ENCODE measurements around the gene SANBR. TPM values are rescaled to one million over a fixed set of nuclear protein-coding genes. Genes with fewer than 3 reads are reported as not detected.
A peak's percentile ranks its signal among the peaks of the same experiment; 100 is the strongest.

Gene SANBR
- total and polyA plus RNA-seq, 2 of the 13 experiments (the other 11 are each of a cell fraction or from before 2014, with no cell fraction given), result 9.8 to 20.9 TPM

- TF ChIP-seq ZNF674 (CRISPR knock-in tag; IDR thresholded peaks at IDR 0.05; ENCODE audit: low read depth), result peak; percentile 94
- TF ChIP-seq TOPORS (CRISPR knock-in tag; IDR thresholded peaks at IDR 0.05), result no peak; the same call in 1 of the 2 replicates
- TF ChIP-seq RFXAP (CRISPR knock-in tag; IDR thresholded peaks at IDR 0.05; ENCODE audit: borderline replicate concordance), result peak; percentile 83; the same call in 1 of the 2 replicates
- peak; percentile 55 for TF ChIP-seq GMEB1 (CRISPR knock-in tag; IDR thresholded peaks at IDR 0.05; ENCODE audit: borderline replicate concordance)
- peak; percentile 68; the same call in 1 of the 2 replicates for TF ChIP-seq ZNF746 (CRISPR knock-in tag; IDR thresholded peaks at IDR 0.05)
- no peak for TF ChIP-seq EHMT2 (IDR thresholded peaks at IDR 0.05; ENCODE audit: borderline replicate concordance, low read depth, low read length)
- no peak for TF ChIP-seq ZNF20 (CRISPR knock-in tag; IDR thresholded peaks at IDR 0.05)
- TF ChIP-seq BRD4 (CRISPR knock-in tag; IDR thresholded peaks at IDR 0.05), result peak; percentile 21; the same call in 1 of the 2 replicates
- TF ChIP-seq MEF2D (CRISPR knock-in tag; IDR thresholded peaks at IDR 0.05), result no peak; the same call in 1 of the 2 replicates
- TF ChIP-seq ERF (CRISPR knock-in tag; IDR thresholded peaks at IDR 0.05), result no peak; the same call in 1 of the 2 replicates
- peak; percentile 49 for TF ChIP-seq TFDP2 (CRISPR knock-in tag; IDR thresholded peaks at IDR 0.05)
- peak; percentile 48 for TF ChIP-seq PHF20 (CRISPR knock-in tag; IDR thresholded peaks at IDR 0.05)
- TF ChIP-seq ATF4 (CRISPR knock-in tag; IDR thresholded peaks at IDR 0.05), result peak in 1 of 2 experiments; percentile 67; a peak in 2 of 4 replicates
- TF ChIP-seq GFI1 (CRISPR knock-in tag; IDR thresholded peaks at IDR 0.05; ENCODE audit: borderline replicate concordance), result peak; percentile 24; the same call in 1 of the 2 replicates
- peak; percentile 31; the same call in 1 of the 2 replicates for TF ChIP-seq ZNF790 (CRISPR knock-in tag; IDR thresholded peaks at IDR 0.05; ENCODE audit: borderline replicate concordance)
Measured at GRCh38 chr2:61065714-61066709, at the start of gene SANBR (continued).
